ENCODE results near the gene H6PD.

Gene H6PD

GRCh38 chr1:9234223-9235095 is at the start of gene H6PD:
Gene H6PD (plus strand): TSS chr1:9234774. CDS start chr1:9244935, 10,161 bp downstream.
- peak; percentile 99 for DNase-seq (ENCODE audit: low spot score)

GRCh38 chr1:9186082-9186859 is 48.3 kb upstream of the H6PD start:
- DNase-seq (ENCODE audit: low spot score) = no peak

DNA sequence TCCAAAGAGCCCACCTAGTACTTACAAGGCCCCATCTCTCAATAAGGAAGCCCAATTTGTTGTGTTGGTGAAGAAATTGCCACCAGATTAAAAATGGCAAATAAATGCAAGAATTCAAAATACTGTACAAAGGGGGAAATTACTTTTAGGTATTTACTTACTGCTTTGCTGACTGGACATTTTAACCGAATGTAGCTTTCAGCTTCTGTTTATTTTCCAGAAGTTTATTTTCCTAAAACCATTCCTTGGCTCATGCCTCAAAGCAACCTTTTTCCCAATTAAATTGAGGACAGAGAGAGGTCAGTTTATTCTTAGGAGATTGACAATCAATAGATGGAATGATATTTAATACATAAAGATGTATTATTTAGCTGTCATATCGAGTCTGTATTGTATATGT is 47.6 kb upstream of the H6PD start:
- no peak for DNase-seq (ENCODE audit: low spot score)

DNA sequence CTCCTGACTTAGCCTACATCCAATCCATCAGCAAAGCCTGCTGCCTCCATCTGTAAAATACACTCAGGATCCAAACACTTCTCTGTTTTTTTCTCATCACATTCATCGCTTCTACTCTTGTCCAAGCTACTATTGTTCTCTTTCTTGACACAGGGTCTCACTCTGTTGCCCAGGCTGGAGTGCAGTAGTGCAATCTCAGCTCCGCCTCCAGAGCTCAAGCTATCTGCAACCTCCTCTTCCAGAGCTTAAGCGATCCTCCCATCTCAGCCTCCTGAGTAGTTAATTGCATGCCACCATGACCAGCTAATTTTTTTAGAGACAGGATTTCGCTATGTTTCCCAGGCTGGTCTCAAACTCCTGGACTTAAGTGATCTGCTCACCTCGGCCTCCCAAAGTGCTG is 44.3 kb upstream of the H6PD start:
- DNase-seq (ENCODE audit: low spot score) = no peak

GRCh38 chr1:9191231-9191630 is 43.3 kb upstream of the H6PD start:
- no peak for DNase-seq (ENCODE audit: low spot score)

- no peak for DNase-seq (ENCODE audit: low spot score)
Observed at GRCh38 chr1:9192578-9193232, 41.9 kb upstream of the H6PD start.

GRCh38 chr1:9193233-9193625 is 41.3 kb upstream of the H6PD start:
- DNase-seq (ENCODE audit: low spot score) = peak; percentile 54

GRCh38 chr1:9194024-9194423 is 40.5 kb upstream of the H6PD start:
- DNase-seq (ENCODE audit: low spot score) = no peak

- DNase-seq (ENCODE audit: low spot score) = no peak
Observed at GRCh38 chr1:9195651-9196050, 38.9 kb upstream of the H6PD start.

DNA sequence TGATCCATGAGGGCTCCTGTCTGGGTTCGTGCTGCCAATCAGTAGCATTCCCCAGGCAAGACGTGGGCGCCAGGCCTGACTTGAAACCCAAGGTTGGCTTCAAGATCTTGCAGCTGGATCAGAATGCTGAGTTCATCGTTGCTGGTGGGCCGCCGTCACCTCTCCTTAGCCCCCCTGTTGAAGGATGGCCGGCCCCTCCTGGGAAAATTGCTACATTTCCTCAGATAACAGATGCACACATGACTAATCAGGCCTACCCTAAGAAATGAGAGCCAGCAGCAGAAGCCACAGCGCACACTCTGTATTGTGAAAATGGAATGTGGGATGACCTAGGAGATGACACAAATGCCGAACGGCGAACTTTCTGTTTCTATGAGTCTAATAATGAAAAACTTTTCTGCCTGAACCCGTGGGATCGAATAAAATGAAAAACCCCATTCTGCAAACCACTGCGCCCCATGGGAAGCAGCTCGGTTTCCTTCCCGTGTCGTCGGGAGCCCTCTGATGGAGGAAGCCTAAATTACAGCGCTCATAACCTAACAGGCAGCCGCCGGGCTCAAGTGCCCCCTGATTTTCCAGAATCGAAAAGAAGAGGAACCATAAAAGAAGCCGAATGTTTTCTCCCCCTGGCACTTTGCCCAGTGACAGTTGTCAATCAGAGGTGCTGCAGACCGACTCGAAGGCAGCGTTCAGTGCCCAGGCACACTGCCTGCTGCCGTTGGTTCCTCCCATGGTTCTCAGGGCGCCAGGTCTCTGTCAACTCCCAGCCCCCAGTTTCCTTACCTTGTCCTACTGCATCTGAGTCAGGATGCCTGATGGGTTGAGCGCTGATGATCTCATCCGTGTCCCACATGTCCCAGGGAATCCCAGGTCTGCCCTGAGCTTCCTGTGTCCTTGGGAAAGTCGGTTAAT is 38.2 kb upstream of the H6PD start:
- peak; percentile 74 for DNase-seq (ENCODE audit: low spot score)

DNA sequence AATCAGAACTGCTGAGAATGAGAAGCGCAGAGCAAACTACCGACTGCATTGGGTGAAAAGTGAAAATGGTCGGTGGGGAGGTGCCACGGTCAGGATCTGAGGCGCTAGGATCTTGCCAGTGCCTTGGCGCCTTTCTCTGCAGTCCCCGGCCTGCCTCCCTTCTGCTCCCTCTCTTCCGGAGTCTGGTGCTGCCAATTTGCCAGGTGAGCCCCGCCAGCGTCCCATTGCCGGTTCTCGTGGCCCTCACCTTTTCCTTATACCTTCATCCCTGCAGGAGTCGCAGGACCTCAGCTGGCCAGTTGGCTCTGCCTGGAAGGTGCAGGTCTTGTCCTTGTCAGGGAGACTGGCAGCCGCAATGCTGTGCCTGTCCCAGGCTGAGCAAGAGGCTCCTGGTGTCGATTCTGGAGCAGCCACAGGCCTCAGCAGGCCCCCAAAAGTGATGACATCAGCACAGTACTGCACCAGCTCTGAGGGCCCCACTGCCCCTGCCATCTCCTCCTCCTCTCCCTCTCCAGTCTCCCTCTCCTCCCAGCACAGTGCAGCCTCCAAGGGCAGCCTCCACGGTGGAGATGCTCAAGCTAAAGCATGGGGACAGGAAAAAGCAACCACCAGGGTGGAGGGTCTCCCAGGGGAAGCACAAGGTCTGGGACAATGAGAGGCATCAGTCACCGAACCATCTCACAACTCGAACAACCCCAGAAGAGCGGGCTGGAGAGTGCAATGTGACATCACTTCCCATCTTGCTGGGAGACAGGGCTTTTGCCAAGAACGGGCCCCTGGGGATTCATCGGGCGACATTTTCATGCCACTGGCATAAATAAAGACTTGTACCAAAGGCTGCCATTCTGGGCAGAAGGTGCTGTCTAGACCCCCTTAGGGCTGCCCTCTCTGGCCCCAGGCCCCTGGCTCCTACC is 37.1 kb upstream of the H6PD start:
- no peak for DNase-seq (ENCODE audit: low spot score)

DNA sequence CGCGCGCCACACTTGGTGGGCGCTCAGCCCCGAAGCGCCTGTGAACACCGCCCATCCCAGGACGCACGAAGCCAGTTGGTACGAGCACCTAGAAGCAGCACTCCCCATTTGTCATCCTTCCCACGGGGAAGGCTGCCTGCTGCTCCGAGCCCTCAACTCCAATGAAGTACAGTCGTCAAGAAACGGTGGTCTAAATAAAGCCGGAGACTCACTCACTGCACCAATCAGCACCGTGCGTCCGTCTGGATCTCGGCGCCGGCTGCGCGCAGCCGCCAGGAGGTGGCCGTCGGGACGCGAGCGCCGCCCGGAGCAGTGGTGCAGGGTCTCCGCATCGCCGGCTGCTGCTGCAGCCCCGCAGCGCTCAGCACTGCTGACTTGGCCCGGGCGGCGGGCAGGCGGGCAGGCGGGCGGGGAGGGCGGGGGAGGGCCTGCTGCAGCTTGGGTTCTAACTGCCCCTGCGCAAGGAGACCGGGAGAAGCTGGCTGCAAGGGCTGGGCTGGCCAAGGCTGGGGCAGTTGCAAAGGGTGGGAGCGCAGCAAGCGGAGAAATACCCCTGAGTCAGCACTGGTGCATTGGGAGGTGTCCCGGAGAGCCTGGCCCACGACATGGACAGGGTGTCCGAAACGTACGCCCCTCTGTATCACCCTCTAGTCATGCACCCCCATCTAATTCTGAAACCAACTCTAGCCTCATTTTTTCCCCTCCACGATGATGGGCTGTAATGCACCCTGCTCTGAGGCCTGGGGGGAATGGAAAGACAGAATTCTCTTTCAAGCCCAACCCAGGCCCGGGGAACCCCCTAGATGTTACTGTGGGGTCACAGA is 35.8 kb upstream of the H6PD start:
- DNase-seq (ENCODE audit: low spot score) = peak; percentile 60

DNA sequence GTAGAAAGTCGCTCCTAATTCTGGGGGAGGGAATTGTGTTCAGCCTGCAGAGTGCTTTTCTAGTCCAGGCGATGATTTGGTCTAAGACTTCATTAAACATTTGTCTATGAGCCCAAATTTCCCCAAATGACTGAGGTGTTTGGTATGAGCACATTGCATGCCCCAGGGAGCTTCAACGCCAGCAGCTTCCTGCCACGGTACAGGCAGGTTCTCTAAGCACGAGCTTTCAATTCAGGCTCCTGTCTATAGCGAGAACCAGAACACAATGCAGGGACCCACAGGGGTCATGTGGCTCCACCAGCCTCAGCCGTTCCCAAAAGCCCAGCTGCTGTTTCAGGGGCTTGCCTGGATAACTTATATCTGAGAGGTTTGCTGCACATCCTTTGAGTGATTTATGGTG is 34.1 kb upstream of the H6PD start:
- no peak for DNase-seq (ENCODE audit: low spot score)

DNA sequence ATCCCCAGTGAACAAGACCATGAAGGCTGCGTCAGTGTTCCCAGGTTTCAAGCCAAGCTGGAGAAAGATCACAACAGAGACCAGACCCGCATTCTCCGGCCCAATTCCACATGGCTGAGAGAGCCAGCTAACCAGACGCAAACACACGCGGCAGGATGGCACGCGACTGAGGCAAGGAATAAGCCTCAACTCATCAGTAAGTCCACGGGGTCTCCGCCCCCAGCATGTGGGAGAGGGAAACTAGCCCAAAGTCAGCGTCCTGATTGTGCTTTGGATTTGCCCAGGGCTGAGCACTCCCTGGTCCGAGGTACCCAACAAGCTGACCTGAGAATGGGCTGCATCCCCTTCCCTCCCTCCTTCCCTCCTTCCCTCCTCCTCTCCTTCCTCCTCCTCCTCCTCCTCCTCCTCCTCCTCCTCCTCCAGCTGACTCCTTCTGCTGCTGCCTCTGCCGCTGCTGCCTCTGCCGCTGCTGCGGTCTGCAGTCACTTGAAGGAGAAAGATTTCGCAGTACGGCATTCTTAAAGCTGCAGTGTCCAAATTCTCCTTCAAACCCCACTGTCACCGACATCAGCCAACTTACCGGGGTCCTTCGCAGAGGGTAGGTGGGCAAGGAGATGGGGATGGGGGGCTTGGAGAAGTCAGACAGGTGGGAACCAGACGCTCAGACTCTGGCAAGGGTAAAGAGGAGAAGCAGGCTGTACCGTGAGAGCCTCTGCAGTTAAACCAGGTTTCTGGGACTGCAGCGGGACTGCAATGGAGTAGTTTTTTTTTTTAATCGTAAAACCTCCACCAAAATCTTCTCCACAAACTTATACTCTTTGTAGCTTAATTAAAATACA is 33.0 kb upstream of the H6PD start:
- DNase-seq (ENCODE audit: low spot score) = peak; percentile 64

DNA sequence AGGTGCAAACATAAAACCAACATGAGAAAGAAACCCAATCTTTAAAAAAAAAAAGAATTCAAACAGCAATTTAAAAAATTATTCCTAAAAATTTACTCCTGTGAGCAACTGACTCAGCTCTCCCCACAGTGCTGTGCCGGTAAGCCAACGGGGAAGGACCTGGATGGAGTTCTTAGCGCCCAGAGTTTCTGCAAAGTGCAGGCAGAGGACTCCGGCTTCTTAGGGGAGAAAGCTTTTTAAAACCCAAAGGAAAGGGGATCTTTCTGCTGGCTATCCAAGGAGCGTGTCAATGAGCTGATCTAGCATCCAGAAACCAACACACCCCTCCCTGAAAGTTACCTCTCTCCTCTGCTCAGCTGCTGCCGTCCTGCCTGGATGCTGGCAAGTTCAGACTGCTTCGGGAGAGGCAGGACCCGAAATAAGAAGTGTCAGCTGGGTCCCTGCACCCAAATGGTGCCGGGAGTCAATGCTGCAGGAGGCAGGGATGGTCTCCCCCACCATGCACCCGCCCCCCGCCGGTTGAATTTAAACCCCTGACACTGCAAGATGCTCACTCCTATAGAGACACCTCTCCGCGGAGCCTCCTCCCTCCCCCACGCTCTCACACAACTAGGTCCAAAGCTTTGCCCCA is 32.2 kb upstream of the H6PD start:
- no peak for DNase-seq (ENCODE audit: low spot score)

- no peak for DNase-seq (ENCODE audit: low spot score)
Observed at GRCh38 chr1:9203511-9203982, 31.0 kb upstream of the H6PD start.

DNA sequence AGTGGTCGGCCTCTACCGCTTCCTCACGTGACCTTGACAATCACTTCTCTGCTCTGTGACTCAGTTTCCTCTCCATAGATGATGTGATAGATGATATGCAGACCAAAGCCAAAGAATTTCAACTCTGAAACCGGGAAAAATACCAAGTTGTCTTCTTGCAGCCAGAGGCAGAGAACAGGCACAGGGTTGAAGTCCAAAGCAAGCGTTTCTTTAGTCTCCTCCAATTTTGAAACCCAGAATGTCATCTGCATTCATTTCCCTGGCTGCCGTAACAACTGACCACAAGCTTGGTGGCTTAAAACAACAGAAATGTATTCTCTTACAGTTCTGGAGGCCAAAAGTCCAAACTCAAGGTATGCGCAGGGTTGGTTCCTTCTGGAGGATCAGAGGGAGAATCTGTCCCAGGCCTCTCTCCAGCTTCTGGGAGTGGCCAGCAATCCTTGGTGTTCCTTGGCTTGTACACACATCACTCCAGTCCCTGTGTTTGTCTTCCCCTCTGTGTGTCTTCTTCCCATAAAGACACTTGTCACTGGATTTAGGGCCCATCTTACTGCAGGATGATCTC is 30.3 kb upstream of the H6PD start:
- DNase-seq (ENCODE audit: low spot score) = no peak

- DNase-seq (ENCODE audit: low spot score) = peak; percentile 63
Observed at GRCh38 chr1:9207086-9207485, 27.5 kb upstream of the H6PD start.
